Cortex of kidney (tissue), 1 donor: ENCODE data around the gene GRAP.

Experiments
- DNase-seq: peaks from one replicate; lab custom pipeline; 2025; lab: John Stamatoyannopoulos, UW

Gene GRAP

DNA sequence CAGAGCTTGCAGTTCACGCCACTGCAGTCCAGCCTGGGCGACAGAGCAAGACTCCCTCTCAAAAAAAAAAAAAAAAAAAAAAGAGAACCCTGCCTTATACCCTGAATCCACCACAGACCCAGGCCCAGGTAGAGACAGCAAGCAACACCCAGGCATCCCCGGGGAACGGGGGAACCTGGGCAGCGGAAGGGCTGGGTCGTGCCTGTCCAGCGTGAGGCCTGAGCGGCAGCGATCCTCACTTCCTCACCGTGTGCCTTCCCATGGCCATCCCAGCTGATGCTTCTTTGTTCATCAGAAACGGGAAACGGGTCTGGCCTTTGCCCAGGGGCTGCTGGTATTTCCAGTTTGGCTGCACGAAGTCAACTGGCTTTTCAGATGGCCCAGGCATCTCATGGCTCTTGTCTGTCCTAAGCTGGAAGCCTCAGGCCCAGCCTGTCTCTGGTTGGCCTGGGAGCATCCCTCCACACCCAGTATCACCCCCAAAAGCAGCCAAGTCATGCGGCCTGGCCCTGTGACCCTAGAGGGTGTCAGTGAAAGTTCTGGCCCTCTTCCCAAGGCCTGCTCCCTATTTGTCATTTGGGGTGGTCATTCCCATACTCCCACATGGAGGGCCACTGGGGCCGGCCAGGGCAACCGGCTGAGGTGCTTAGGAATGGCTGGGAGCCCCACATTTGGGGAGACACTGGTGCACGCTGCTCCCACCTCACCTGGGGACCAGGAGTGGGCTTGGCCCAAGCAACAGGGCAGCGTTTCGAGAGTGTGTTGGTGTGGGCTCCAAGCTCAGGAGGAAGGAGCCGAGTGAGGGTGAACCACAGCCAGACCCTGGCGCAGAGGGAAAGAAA lies 62.3 kb downstream of the GRAP start:
- DNase-seq: no peak

DNA sequence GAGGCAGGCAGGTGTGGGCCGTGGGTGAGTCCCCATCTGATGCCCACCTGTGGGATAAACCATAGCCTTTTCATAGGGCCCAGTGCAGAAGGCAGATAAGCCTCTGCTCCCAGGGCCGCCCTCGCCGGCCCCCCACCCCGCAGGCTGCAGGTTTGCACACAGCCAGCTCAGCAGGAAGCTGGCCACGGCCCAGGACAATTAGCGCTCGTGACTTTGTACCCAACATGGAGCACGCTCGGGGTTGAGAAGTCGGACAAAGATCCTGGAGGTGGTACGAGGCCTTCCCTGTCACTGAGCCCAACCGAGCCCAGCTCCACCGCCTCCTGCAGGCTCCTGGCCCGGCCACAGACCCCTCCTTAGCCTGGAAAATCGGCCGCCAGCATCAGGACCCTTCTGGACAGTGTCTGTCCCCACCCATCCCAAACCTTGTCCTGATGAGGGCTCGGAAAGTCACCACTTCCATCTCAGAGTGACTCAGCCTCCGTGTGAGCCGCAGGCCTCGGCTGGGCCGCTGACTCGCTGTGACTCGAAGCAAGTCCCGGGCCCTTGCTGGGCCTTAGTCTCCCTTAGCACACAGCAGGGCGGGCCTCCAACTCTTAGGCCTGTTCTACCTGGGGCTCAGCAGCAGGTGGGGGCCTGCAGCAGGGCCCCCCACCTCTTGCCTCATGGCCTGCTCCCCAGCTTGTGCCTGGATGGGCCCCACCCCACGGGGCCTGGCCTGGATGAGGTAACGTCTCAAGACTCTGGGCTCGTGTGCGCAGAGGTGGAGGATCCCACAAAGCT lies 64.9 kb downstream of the GRAP start:
- DNase-seq: no peak

DNA sequence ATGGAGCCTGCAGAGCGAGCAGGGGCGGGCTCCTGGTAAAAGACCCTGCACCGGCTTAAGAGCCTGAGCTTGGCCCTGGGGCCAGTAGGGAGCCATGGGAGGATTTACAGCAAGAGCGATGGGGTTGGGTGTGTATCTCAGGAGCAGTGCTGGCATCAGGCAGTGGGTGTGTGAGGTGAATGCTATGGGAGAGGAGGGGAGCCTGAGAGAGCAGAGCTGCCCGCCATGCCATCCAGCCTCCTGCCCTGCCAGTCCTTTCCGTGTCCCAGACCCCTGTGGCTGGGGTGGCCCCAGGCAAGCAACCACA lies 65.5 kb downstream of the GRAP start:
- DNase-seq: no peak

DNA sequence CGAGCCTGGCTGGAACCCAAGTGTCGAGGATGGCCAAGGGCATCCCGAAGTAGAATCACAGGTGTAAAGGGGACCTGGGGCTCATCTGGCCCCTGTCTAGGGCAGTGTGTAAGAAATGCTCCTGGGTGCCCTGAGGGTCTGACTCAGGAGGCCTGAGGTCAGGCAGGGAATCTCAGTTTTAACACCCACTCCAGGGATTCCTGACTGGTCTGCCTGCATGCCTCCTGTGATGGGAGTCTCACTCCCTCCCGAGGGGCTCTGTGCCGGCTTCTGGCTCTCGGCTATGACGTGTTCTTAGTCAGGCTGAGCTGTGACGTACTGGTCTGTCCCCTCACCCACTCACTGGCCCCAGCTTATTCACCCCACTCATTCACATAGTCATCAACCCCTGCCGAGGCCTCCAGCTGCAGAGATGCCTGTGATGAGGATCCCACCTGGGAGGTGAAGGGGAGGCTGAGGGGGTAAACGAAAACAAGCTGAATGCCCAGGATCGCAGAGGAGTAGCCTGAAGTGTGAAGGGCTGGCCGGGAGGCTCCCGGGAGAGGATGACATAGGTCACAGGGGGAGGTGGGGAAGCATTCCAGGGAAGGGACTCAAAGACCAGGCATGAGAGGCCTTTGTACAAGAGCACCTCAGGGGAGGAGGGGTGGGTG lies 65.9 kb downstream of the GRAP start:
- no peak for DNase-seq

GRCh38 chr17:18978655-18979054 lies 68.1 kb downstream of the GRAP start:
- DNase-seq: no peak

GRCh38 chr17:18978050-18978449 lies 68.7 kb downstream of the GRAP start:
- DNase-seq: no peak

DNA sequence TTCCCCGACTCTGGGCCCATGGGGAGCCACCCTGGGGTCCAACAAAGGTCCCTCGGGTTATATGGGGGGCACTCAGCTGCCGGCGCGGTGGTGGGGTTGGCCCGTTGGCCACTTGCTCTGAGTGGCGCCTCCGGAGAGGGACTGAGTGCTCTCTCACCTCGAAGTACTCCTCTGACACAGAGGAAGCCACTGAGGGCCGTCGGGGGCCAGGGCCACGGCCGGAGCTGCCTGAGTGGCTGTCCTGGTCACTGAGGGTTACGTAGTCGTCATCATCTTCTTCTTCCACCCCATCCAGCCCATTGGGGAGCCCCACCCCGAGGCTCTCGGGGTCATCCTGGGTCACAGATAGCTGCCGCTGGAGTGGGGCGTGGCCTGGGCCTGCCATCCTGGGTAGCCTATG lies 69.1 kb downstream of the GRAP start:
- no peak for DNase-seq

GRCh38 chr17:18977021-18977420 lies 69.7 kb downstream of the GRAP start:
- DNase-seq: no peak

- no peak for DNase-seq
Measured at GRCh38 chr17:18976201-18976600, 70.6 kb downstream of the GRAP start.

DNA sequence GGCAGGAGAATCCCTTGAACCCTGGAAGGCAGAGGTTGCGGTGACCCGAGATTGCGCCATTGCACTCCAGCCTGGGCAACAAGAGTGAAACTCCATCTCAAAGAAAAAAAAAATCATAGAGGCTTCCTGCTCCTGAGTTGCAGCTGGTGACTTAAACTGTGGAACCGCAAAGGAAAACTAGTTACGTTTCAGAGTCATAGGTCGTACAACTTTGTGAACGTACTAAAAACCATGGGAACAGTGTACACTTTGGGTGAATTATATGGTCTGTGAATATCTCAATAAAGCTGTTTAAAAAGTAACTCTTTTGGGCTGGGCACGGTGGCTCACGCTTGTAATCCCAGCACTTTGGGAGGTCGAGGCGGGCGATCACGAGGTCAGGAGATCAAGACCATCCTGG lies 71.2 kb downstream of the GRAP start:
- DNase-seq: no peak

DNA sequence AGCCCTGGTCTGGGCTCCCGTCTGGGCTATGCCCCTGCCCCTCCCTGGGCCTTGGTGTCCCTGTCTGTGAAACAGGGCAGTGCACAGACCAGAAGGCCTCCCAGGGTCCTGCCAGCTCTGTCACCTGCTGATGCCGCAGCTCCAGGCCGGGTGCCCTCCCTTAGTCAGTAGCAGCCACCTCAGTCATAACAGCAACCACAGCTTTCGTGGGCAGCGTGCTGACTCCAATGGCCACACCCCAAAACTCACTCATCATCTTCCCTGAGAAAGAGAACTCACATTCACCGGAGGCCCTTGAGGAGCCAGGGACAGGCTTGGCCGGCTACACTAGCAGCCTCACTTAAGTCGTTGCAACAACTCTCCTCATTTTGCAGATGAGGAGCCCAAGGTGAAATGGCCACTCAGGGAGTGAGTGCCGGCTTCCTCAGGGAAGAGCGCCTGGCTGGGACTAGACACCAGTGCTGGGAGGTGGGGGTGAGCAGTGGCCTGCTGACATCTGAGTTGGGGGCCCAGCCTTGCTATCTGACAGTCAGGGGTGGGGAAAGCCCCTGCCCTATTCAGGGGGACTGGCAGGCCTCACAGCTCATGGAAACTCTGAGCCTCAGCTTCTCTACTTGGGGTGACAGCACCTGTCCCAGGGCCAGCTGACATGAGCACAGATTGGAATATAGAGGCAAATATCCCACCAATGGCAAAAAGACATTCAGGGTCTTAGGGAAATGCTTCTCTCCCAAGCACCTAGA lies 72.2 kb downstream of the GRAP start:
- no peak for DNase-seq

- no peak for DNase-seq
Measured at GRCh38 chr17:18971801-18972200, 75.0 kb downstream of the GRAP start.
